Tibial nerve (tissue), 3 donors: ENCODE data around the gene FHAD1.

ENCODE experiments used
- CTCF ChIP-seq, 5 experiments: fragments of 200-600 bp in 3 of 5; fragments of 450-650 bp in 2 of 5; sonication (generic) in 3 of 5; IDR thresholded peaks; one replicate each; pipeline ENCODE4 v1.5.1; 2016 to 2019; ENCODE audit warnings: antibody characterized with exemption in 5 of 5, mild to moderate bottlenecking in 3 of 5, moderate library complexity in 2 of 5
- POLR2A ChIP-seq, 2 donors: fragments of 450-650 bp; IDR thresholded peaks; one replicate each; pipeline ENCODE4 v1.6.1; 2017; ENCODE audit warnings: antibody characterized with exemption in 2 of 2, mild to moderate bottlenecking in 2 of 2, moderate library complexity in 2 of 2

GRCh38 chr1:15217654-15218053 is 29.4 kb upstream of the FHAD1 start:
- no peak for TF ChIP-seq POLR2A (IDR thresholded peaks at IDR 0.05)
- TF ChIP-seq CTCF (IDR thresholded peaks at IDR 0.05), result no peak
